CD4-positive, alpha-beta T cell treated with Interleukin-4 for 4 hours (primary cell): ENCODE results near the gene GLRX.
A peak's percentile ranks its signal among the peaks of the same experiment; 100 is the strongest.
"Not testable (repeated sequence)": the region's sequence is repeated elsewhere in the genome, so short reads cannot be mapped to it uniquely, and the experiment has no call there.

Experiments
- DNase-seq: peaks from one replicate; pipeline ENCODE4 v3.0.0-alpha.2; 2020

The GLRX gene

DNA sequence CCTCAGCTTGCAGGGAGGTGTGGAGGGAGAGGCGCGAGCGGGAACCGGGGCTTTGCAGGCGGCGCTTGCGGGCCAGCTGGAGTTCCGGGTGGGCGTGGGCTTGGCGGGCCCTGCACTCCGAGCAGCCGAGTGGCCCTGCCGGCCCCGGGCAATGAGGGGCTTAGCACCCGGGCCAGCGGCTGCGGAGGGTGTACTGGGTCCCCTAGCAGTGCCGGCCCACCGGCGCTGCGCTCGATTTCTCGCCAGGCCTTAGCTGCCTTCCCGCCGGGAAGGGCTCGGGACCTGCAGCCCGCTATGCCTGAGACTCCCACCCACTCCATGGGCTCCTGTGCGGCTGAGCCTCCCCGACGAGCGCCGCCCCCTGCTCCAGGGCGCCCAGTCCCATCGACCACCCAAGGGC, 28.6 kb upstream of the GLRX start:
- DNase-seq: not testable (repeated sequence)

DNA sequence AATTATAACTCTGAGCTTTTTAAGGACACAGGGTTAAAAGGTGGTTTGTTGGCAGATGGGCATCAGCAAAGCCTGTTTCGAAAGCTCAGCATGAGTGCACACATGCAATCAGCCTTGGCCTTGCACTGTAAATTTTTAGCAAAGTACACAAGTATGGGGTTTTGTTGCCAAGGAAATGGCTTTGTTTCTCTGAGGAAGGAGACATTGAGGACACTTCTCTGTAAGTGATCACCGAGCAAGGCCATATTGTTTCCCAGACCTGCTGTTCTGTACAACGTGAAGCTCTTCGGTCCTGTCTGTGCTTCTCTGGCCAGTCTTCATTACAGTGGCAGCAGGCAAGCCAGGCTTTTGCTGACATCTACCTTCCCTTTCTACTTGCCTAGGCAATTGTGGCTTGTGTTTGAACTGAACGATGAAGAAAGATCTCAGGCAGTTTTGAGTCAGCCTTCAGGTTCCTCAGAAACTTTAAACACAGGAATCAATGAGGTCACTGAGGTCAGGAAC, 27.9 kb upstream of the GLRX start:
- no peak for DNase-seq

DNA sequence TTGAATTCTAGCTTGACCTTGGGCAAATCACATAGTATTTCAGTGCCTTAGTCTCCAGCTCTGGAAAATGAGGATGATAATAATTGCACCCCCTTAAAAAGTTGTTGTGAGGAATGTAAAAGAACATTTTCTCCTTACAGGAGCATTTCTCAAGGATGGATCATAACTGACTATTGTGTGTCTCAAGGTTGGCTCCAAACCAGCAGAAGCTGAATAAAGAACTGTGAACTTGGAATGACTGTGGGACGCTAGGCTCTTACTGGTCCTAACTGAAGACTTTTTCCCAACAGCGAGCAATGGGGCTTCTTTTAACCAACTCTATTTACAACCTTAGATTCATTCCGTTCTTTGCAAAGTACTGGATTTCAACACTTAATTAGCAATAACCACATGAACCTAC, 26.2 kb upstream of the GLRX start:
- DNase-seq: no peak

DNA sequence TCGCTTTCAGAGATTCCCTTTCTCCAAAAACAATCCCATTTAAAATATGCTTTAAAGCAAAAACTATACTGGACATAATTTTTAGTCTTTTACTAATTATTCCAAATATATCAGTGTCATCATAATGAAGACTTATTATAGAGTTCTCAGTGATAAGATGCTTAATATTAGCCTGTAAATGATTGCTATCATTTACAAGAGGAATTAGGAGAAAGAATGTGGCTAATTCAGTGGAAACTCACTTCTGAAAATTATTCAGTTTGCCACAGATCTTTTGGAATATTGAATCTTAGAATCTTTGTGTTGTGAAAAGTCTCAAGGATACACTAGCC, 24.7 kb upstream of the GLRX start:
- no peak for DNase-seq

DNA sequence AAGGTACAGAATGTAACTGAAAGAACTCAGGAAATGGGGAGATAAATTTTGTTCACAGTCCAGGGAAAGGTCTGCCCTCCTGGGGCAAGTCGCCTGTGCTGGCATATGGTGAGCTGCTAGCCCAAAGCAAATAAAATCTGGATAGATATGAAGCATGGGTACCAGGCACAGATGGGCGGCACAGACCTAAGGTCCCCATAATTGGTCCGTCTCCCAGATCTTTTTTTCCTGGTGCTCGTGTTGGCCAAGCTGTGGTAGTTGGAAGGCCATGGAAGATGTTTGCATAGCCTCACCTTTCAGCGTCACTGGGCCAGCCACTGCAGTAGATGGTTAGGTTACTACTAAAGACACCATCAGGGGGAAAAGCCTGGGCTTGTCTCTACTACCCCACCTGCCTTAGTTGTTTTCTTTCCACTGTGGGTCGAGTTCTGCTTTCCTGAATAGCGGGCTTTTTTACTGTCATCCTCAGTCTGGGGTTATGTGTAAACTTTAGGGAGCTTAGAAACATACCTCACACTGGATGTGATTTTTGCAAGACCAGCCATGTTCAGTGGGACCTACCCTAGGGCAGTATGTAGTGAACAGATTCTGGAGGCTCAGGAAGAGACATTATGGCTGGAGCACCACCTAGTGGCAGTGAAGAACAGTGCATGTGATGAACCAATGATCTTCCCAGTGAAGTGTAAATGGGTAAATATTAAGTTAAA, 24.2 kb upstream of the GLRX start:
- peak; percentile 80 for DNase-seq

DNA sequence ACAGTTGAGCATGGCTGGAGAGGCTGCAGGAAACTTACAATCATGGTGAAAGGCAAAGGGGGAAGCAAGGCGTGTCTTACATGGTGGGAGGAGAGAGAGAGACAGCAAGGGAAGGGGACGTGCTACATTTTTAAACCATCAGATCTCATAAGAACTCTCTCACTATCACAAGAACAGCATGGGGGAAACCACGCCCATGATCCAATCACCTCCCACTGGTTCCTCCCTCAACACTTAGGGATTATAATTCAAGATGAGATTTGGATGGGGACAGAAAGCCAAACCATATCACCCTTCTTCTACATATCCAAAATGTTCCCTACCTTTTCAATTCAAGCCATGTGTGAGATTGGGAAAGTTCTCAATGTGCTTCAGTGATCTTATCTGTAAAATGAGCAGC, 22.9 kb upstream of the GLRX start:
- DNase-seq: no peak

DNA sequence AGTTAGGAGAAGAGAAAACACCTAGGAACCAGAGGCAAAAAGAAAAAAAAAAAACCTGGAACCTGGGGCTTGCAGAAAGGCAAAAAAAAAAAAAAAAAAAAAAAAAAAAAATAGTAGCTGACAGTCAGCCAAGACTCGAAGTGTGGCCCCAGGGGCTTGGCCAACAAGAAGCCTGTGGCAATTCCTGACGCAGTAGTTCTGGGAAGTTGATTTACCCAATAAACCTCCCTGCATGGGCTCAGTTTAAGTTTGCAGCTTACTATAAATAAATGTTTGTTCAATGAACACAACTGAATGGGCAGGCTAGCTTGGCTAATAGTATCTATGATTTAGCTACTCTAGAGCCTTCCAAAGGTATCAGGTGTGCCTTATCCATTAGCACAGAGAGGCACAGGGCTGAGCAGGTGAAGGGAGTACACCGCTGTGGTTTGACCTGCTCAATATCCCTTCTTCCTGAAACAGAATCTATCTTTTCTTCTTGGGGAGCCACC, 21.3 kb upstream of the GLRX start:
- DNase-seq: no peak

DNA sequence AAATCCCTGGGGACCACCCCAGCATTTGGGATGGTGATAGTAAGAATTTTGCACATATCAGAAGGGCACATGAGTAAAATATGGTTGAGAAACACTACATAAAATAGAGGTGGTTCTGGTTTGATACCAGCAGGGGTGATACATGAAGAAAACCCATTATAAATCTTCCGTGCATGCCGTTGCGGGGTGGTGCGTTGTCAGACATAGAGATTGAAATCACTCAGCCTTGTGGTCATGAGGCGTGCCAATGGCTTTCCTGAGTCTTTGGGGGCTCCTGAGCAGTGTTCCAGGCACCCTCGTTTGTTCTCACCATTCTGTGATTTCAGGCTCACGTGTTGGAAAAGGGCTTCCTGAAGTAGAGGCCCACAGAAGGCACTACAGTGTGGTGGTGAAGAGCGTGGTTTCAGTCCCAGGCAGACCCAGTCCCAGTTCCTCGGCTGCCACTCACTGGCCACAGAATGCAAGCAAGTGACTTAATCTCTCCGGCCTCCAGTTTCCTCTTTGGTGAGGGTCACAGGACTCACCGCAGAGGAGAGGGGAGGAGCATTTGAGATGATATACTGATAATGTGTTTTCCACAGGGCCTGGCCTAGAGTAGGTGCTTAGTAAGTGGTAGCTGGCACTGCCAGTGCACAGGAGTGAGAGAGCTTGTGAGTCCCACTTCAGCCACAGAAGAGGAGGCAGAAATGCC, 20.5 kb upstream of the GLRX start:
- DNase-seq: peak; percentile 76

DNA sequence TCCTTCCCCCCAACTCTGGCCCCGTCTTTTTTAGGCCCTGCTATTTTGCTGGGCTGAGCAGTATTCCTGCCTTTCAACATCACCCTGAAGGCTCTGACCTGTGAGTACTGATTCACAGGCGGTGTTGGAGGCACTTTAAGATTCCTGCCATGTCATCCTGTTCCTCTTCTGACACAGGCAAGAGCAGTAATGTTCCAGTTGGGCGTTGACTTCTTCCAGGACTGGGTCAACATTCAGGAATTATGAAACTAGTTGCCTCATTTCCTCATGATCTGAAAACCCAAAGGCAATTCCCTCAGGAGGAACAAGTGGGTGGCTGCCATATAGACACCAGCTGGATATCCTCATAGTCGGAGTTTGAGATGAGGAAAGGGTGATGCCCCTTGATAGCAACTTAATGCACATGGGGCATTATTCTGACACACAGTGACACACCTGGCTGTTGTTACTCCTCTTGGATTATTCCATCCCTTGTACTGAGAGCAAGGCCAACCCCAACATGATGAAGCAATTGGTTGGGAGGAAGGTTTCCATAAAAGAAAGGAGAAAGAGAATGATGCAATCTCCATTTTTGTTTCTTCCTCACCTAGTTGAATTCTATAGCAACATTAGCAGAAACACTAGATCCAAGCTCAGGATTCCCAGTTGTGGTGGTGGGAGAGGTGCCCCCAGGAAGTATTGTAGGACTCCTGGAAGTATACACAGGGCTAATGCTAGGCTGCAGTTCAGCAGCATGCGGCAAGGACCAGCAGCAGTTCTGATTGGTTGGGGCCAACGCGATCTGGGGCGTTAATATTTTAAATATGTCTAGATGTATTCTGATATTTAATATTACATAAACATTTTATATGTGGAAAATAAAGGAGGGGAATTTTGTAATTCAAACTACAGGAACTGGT, 19.6 kb upstream of the GLRX start:
- no peak for DNase-seq

DNA sequence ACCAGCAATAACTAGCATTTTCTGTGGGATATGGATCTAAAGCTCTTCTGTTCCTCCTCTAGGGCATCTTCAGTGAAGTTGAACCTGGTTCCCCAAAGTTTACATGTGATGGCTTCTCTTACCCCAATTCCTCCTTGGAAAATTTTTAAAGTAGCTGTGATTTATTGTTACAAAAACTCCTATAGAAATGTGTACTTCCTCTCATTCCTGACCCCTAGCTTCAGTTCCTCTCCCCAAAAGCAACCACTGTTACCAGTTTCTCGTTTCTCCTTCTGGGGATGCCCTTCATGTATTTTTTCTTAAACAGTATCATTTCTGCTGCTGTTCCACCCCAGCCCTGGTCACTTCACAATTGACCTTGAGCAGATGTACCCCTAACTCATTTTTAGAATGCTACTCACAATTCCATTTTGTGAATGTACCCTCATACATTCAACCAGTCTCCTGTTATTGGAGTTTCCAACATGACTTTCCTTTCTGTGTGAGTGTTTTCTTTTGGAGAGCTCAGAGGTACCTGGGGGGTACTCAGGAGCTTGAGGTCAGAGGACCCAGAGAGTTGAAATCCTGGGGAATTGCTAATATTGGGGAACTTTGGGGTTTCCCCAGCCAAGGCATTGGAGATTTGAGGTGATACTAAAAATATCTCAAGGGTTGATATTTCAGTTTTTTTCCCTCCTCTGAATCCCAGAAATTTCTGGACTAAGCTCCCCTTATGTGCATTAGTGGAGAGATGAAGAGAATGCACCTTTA, 18.6 kb upstream of the GLRX start:
- no peak for DNase-seq

DNA sequence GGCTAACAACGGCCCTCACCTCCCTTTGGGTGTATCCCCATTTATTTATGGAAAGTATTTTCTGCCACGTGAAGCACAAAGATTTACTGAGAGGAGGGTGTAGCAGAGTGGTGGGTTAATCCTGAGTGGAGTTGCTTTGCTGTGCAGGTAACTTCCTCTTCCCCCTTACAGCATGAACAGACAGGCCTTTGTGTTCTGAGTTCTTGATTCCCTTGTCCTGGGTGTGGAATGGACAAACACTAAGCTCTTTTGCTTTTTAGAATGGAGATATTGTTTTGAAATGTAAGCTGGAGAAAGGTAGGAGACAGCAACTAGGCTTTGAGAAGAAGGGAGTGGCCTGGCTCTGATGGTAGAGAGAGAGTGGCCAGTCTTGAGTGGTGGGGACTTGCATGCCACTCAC, 17.1 kb upstream of the GLRX start:
- DNase-seq: no peak

DNA sequence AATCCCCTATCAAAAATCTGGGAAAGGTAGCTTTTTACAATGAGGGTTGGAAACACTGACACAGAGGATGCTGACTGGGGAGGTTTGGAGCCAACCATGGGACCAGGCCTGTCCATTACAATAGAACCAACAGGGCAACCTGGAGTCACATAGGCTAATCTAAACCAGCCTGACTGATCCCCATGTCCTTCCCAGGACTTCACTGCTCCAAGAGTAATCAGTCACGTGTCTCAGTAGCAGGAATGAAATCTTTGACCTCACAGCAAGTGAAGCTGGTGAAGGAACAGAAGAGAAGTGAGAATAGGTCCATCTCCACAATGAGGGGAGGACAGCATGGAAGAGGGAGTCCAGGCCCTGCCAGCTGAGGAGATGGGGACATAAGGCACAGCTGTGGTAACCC, 16.0 kb upstream of the GLRX start:
- no peak for DNase-seq

DNA sequence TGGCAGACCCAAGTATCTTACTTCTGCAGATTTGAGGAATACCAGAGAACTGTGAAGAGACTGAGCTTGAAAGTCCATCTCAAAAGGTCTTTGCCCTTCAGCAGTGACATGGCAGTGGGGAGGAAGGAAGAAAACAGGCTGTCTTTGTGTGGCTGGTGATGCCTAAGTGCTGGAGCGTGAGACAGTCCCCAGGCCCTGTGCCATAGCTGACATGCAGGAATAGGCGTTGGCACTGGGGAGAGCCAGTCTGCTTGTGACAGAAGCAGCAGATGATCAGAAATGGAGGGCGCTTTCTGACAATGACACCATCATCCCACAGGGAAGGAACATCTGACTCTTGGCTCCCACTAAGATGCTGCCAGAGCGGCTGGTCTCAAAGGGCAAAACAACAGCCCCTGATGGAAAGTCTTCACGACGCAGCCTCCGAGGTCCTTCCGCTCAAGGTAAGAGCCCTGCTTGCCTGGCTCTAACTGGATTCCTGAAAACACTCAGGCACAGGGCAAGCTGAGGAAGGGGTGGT, 15.5 kb upstream of the GLRX start:
- DNase-seq: no peak

DNA sequence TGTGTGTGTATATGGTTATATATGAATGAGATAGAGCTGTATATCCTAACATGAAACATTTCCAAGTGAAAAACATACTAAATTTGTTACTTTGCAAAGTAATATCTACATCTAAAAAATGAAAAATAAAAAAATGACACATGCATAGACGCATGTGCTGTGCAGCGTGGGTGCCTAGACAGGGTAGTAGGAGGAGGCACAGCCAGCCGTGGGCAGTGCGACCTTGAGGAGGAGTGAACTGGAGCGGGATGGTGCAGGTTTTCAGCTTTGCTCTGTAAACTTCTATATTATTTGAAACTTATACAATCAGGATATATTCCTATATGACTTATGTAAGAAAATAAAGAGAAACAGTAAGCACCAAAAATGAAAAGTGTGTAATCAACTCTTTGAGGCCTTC, 15.0 kb upstream of the GLRX start:
- no peak for DNase-seq

DNA sequence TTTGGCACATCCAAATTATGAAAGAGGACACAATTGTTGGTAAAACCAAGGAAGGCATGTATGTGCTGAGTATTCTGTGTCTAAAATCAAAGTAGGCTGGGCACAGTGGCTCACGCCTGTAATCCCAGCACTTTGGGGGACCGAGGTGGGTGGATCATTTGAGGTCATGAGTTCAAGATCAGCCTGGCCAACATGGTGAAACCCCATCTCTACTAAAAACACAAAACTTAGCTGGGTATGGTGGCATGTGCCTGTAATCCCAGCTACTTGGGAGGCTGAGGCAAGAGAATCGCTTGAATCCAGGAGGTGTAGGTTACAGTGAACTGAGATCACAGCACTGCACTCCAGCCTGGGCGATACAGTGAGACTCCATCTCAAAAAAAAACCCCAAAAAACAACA, 14.4 kb upstream of the GLRX start:
- DNase-seq: not testable (repeated sequence)

DNA sequence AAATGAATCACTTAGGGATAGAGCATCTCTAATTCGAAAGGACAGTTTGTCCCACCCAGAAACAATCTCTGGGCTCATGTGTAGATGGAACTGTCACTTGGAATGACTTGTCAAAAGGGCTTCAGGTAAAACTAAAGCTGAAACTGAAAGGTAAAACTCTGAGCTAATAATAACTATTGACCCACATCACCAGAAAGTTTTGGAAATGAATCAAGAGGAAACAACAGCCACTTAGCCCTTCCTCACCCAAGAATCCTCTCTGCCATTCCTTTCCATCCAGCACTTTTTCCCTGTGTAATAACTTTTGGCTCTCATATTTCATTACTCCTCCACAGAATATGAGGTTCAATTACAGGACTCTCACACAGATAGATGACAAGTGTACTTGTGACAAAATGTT, 14.0 kb upstream of the GLRX start:
- DNase-seq: no peak

DNA sequence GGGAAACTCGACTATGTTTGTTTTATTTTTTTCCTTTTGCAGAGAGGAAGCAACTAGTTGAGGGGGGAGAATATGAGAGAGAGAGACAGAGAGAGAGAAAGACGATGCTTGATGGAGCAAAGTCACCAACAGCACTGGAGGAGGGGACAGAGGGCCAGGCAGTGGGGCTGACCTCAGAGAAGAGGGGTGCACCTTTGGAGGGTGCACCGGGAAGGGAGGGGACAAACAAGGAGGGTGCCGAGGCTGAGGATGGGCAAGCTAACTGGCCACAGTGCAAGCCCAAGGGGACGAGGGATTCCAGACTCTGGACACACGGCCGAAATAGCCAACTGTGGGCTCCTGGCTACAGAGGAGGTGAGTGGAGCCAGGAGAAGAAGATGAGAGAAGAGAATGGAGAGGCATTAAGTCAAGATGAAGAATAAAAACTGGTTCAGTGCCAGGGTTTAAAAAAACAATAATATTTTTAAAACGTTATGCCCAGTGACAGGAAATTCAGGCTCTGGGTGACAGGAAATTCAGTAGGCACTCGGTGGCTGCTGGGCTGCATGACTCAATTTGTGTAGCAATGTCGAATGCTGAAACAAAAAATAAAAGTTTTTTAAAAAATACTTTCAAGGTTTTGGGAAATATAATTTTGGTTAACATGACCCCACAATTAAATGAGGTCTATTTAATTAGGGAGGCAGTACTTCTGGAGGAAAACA, 13.3 kb upstream of the GLRX start:
- DNase-seq: peak; percentile 70

DNA sequence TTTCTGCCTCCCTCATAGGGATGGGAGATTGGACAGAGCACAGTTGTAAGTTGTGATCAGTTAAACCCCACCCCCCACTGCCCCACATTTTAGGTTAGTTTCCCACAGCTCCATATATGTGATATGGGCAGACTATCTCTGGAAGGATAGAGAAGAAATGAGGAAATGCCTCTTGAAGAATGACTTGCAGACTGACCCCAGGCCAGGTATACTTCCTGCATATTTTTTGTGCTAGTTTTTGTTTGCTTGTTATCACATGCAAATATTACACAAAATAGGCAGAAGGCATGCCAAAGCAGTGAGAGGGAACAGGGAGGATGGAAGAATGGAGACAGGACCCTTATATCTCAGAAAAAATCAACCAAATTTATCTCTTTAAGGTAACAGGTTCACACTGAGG, 10.1 kb upstream of the GLRX start:
- DNase-seq: no peak

DNA sequence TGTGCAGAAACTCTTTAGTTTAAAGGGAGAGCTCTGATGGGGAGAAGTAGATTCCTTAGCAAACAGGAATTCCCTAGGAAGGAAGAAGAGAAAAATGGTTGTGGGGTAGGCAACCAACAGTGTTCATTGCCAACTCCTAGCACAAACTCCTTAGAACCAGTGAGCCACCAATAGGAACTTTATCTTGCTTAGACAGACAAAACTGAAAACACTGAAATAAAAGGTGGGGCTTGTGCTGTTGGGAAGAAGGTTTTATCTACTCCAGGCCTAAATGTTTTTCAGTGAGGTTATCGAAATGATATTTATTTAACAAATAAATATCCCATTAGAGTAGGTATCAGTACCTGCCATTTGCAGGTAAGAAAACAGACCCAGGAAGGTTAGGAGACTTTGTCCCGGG, 7.7 kb upstream of the GLRX start:
- DNase-seq: no peak

DNA sequence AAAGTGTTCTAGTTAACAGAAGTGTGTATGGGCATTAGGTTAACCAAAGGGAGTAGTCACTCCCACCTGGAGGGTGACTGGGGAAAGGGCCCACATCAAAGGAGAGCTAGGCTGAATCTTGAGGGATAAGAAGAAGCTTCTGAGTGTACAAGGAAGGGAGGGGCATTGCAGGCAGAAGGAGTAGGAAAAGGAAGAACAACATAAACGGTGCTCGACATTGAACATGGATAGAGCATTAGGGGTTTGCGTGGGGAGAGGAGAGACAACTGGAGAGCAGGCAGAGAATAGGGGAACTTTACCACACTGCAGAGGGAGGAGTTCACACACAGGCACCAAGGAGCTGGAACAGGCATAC, 5.3 kb upstream of the GLRX start:
- no peak for DNase-seq

DNA sequence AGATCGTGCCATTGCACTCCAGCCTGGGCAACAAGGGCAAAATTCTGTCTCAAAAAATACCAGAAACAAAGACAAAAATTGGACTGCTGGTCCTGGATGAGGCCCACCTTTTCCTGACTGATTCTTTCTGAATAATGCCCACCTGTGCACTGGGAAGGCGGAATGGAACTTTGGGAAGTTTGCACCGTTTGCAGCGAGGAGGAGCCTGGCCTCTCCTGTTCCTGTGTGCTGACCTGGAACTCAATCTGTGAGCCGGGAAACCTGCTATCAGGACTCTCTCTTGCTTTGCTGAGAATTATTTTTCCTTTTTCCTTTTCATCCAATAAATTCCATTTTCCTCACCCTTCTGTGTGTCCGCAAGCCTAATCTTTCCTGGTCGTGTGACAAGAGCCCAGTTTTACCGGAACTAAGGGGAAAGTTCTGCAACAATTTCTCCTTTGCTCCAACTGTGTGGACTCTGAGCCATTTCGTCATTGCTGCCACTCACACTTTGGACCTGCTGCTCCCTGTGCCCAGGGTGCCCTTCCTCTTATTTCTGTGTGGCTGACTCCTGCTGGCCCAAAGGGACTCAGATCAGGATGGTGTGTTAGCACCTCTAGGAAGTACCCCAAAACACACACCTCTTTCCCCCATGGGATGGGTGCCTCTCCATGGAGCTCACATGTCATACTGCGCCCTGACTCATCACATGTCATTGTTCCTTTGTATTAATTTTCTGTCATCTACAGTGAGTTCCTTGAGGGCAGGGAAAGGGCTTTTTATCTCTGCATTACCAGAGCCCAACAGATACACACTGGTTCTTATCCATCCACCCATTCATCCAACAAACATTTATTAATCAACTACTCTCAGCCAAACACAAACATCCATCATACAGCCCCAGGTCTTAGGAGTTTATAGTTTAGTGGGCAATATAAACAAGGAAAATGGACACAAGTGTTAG, 4.7 kb upstream of the GLRX start:
- no peak for DNase-seq
